GM12875 (cell line): ENCODE data around the gene CRMP1.

ENCODE experiments used
- H3K4me3 ChIP-seq: one replicate; pipeline ENCODE4 v1.5.1; 2011; ENCODE audit warnings: low read depth, low read length, control low read depth
- TF ChIP-seq, protein P1 (sequence below): IDR thresholded peaks from 2 replicates; pipeline ENCODE4 v1.5.1; 2011; ENCODE audit warnings: low read depth, mild to moderate bottlenecking, control low read depth, inconsistent platforms, low read length, moderate library complexity, borderline replicate concordance; ENCODE audit not compliant: insufficient read depth

The CRMP1 gene

DNA sequence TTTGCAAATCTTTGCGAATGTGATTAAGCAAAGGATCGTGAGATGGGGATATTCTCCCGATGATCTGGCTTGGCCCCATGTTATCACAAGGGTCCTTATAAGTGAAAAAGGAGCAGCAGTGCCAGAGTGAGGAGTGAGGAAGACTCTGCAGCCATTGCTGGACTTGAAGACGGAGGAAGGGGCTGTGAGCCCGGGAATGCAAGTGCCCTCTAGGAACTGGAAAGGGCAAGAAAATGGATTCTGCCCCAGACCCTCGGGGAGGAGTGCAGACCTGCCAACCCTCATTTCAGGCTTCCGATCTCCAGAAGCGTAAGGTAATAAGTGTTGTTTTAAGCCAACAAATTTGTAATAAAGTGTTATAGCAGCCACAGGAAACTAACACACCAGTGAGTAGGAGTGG, 105.6 kb downstream of the CRMP1 start:
- TF ChIP-seq, protein P1, sequence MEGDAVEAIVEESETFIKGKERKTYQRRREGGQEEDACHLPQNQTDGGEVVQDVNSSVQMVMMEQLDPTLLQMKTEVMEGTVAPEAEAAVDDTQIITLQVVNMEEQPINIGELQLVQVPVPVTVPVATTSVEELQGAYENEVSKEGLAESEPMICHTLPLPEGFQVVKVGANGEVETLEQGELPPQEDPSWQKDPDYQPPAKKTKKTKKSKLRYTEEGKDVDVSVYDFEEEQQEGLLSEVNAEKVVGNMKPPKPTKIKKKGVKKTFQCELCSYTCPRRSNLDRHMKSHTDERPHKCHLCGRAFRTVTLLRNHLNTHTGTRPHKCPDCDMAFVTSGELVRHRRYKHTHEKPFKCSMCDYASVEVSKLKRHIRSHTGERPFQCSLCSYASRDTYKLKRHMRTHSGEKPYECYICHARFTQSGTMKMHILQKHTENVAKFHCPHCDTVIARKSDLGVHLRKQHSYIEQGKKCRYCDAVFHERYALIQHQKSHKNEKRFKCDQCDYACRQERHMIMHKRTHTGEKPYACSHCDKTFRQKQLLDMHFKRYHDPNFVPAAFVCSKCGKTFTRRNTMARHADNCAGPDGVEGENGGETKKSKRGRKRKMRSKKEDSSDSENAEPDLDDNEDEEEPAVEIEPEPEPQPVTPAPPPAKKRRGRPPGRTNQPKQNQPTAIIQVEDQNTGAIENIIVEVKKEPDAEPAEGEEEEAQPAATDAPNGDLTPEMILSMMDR: no peak
- no peak overlapping the region for H3K4me3 ChIP-seq

DNA sequence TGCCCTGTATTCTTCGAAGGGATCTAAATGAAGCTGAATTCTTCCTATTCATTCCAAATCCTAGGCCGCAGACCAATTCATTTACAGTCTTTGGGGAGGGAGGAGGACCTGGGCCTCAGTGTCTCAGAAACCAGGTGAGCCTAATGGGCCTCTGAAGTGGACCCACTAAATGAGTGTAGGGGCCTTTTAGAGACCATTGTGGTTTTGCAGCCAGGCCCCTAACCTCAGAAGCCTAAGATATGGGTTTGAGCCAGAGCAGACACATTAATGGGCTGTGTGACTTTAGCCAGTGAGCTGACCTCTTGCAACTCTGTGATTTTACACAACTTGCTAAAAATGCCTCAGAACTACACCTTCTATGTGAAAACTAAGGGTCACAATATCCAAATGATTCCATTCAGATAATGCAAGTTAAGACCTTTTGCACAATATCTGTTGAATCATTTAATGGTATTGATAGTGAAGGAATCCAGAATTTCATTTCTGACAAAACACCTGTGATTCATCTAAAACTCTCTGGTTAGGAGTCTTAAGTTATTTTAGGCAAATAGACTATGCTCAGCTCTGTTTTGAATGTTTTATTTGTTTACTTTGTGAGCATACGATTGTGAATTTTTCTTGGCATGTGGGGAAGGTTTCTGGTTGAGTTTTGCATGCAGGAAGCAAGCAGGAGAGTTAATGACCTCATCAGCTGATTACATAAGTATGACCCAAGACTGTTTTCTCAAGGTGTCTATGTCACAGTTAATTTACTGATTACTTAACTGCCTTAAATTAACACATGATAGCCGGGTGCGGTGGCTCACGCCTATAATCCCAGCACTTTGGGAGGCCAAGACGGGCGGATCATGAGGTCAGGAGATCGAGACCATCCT, 106.8 kb downstream of the CRMP1 start:
- TF ChIP-seq, protein P1: no peak
- H3K4me3 ChIP-seq: no peak overlapping the region

DNA sequence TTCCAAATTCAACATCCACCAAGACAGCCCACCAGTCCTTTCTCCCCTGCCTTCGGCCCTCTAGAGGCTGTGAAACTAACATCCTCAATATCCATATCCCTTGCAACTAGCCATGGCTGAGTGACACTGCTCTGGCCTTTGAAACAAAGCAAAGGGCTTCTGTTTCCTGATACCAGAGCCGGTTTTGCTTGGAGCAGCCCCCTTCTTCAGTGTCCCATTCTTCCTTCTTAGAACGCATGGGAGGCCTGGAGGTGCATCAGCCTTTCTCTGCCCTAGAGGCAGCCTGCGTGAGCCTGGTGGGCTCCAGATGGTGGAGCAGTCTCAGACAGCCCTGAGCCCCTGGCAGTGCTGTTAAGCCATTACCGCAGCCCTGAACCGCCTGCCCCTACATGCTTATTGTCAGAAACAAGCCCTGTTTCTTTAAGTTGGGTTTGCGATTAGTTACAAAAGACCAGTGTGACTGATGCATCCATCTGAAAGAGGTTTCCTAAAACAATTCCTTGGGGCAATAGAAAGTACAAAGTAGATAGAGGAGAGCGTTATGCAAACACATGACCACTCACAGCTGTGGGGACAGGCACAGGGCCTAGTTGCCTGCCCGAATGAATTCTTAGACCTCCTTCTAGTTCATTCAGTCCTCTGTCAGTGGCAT, 107.8 kb downstream of the CRMP1 start:
- no peak overlapping the region for H3K4me3 ChIP-seq
- TF ChIP-seq, protein P1: no peak

DNA sequence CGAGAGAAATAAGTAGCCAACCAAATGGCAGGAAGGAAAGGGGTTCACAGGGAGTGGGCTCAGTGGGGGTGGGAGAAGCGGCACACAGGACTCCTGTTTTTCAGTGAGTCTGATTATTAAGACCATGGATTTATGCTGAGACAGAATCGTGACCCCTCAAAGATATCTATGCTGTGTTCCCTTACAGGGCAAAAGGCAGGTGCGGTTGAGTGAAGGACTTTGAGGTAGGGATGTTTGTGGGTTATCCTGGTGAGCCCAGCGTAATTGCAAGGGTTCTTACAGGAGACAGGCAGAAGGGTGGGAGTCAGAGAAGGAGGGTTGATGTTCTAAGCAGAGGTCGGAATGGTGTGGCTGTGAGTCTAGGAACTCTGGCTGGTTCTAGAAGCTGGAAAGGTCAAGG, 108.9 kb downstream of the CRMP1 start:
- no peak overlapping the region for H3K4me3 ChIP-seq
- TF ChIP-seq, protein P1: no peak

DNA sequence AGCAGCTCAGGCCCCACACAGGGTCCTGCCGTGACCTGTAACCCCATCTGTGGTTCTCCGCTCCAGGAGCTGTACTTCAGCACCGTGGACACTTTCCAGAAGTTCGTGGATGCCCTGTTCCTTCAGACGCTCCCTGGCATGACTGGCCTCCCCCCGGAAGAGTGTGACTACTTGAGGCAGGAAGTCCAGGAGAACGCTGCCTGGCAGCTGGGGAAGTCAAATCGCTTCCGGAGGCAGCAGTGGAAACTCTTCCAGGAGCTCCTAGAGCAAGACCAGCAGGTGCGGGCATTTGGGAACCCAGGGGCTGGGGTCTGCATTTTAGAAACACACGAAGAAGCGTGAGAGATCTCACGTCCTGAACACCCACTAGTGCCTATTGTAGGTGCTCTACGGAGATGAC, 109.4 kb downstream of the CRMP1 start:
- TF ChIP-seq, protein P1: no peak
- H3K4me3 ChIP-seq: no peak overlapping the region

DNA sequence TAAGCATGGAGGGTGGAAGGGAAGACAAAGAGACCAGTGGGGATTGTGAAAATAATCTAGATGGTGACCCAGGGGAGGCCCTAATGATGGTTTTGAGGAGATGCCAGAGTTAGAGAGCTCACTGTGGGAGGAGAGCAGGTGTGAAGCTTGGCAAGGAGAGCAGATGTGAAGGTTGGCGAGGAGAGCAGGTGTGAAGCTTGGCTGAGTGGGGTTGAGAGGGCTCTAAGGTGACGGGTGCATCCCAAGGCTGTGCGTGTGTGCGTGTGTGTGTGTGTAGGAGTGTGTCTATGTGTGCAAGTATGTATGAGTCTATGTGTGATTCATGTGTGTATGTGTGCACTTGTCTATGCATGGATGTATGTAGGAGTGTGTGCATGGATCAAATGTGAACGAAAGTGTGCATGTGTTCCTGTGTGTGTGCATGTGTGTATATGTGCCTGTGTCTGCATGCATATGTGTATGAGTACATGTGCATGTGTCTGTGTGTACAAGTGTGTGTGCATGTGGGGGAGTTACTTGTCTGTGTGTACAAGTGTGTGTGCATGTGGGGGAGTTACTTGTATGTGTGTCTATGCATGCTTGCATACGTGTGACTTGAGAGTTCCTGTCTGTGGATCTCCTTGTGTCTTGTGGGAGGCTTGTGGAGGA, 109.9 kb downstream of the CRMP1 start:
- no peak overlapping the region for H3K4me3 ChIP-seq
- TF ChIP-seq, protein P1: no peak
